B cell (primary cell): ENCODE results near the gene SCN10A. TPM values are rescaled to one million over a fixed set of nuclear protein-coding genes. Genes with fewer than 3 reads are reported as not detected.

ENCODE experiments used
- ATAC-seq: fragments of 200-7000 bp; cut with Tn5 transposase; one replicate; pipeline ENCODE4 v1.10.0; 2021; ENCODE audit warnings: low read depth, mild to moderate bottlenecking, moderate number of reproducible peaks, moderate library complexity
- CTCF ChIA-PET: fragments of 350-600 bp; sonication (Branson Sonifier 250); formaldehyde crosslinking; loops from one replicate; lab custom pipeline; 2021; ENCODE audit warnings: antibody characterized with exemption, inconsistent platforms; lab: Charles Lee
- POLR2A ChIA-PET: fragments of 350-600 bp; sonication (Branson Sonifier 250); formaldehyde crosslinking; loops from one replicate; lab custom pipeline; 2021; ENCODE audit warnings: antibody characterized with exemption; lab: Charles Lee
- DNase-seq: peaks from one replicate; pipeline ENCODE4 v3.0.0; 2013
- H2AFZ ChIP-seq: 2 replicates; pipeline ENCODE4 v1.6.1; 2012; ENCODE audit warnings: mild to moderate bottlenecking, low read depth, low read length; ENCODE audit not compliant: insufficient read depth, poor library complexity, severe bottlenecking
- H3K27ac ChIP-seq, 2 donors: 1 replicate in 1 of 2; 2 replicates in 1 of 2; pipeline ENCODE4 v1.5.1; 2012 to 2013; ENCODE audit warnings: low read length in 2 of 2, mild to moderate bottlenecking in 2 of 2, moderate library complexity in 1 of 2
- H3K27me3 ChIP-seq, 4 experiments: fragments of 200-600 bp in 1 of 4; sonication (generic) in 1 of 4; replicated peaks in 1 of 4; 1 replicate in 2 of 4; 2 replicates in 2 of 4; pipeline versions ENCODE4 v1.6.1 to v1.7.0; 2013 to 2016; ENCODE audit warnings: low read length in 3 of 4, mild to moderate bottlenecking in 2 of 4, mixed read lengths in 1 of 4, moderate library complexity in 1 of 4; ENCODE audit not compliant: insufficient read depth in 4 of 4, control insufficient read depth in 3 of 4; ENCODE audit errors: control extremely low read depth in 1 of 4
- H3K36me3 ChIP-seq, 2 experiments: replicated peaks in 1 of 2; 1 replicate in 1 of 2; 2 replicates in 1 of 2; pipeline versions ENCODE4 v1.6.1 to v1.7.1; 2013; ENCODE audit warnings: low read length in 1 of 2; ENCODE audit not compliant: insufficient read depth in 2 of 2, control insufficient read depth in 1 of 2; ENCODE audit errors: control extremely low read depth in 1 of 2, extremely low read depth in 1 of 2
- H3K4me1 ChIP-seq, 2 donors: fragments of 200-600 bp in 1 of 2; sonication (generic) in 1 of 2; 1 replicate in 1 of 2; 2 replicates in 1 of 2; pipeline versions ENCODE4 v1.5.1 to v1.6.1; 2013 to 2017; ENCODE audit warnings: low read length in 2 of 2; ENCODE audit not compliant: control insufficient read depth in 2 of 2, insufficient read depth in 2 of 2
- H3K4me2 ChIP-seq: replicated peaks from 2 replicates; pipeline ENCODE3; 2012; ENCODE audit warnings: mild to moderate bottlenecking, low read depth, low read length; ENCODE audit not compliant: poor library complexity, severe bottlenecking
- H3K4me3 ChIP-seq, 5 experiments: fragments of 200-600 bp in 1 of 5; sonication (generic) in 1 of 5; 1 replicate in 3 of 5; 2 replicates in 2 of 5; pipeline versions ENCODE4 v1.5.1 to v1.7.0; 2011 to 2016; ENCODE audit warnings: low read length in 4 of 5, mild to moderate bottlenecking in 4 of 5, low read depth in 2 of 5, control low read depth in 1 of 5, moderate library complexity in 1 of 5; ENCODE audit not compliant: insufficient read depth in 1 of 5; ENCODE audit errors: control extremely low read depth in 1 of 5, extremely low read depth in 1 of 5
- H3K79me2 ChIP-seq: fragments of 200-600 bp; sonication (generic); one replicate; pipeline ENCODE4 v1.6.0; 2016; ENCODE audit warnings: low read length; ENCODE audit not compliant: control insufficient read depth, insufficient read depth
- H3K9ac ChIP-seq: fragments of 200-600 bp; sonication (generic); 2 replicates; pipeline ENCODE4 v1.6.1; 2017; ENCODE audit warnings: mild to moderate bottlenecking, low read length, moderate library complexity
- H3K9me3 ChIP-seq, 3 donors: one replicate each; pipeline versions ENCODE4 v1.6.1 to v1.7.1; 2013; ENCODE audit warnings: low read length in 2 of 3; ENCODE audit not compliant: control insufficient read depth in 2 of 3, insufficient read depth in 1 of 3; ENCODE audit errors: control extremely low read depth in 1 of 3
- H4K20me1 ChIP-seq: 2 replicates; pipeline ENCODE4 v1.6.0; 2012; ENCODE audit warnings: mild to moderate bottlenecking, low read length; ENCODE audit not compliant: insufficient read depth, control insufficient read depth, poor library complexity, severe bottlenecking
- H3K27ac Mint-ChIP-seq: one replicate; pipeline ENCODE4 v1.8.0; 2021; ENCODE audit warnings: mixed read lengths
- H3K27me3 Mint-ChIP-seq: one replicate; pipeline ENCODE4 v1.8.0; 2021; ENCODE audit warnings: mixed read lengths
- H3K4me1 Mint-ChIP-seq: one replicate; pipeline ENCODE4 v1.8.0; 2021; ENCODE audit warnings: mixed read lengths
- H3K4me3 Mint-ChIP-seq: one replicate; pipeline ENCODE4 v1.8.0; 2021; ENCODE audit warnings: mixed read lengths
- H3K9me3 Mint-ChIP-seq: one replicate; pipeline ENCODE4 v1.8.0; 2022; ENCODE audit warnings: mixed read lengths; ENCODE audit not compliant: insufficient read depth
- EZH2 ChIP-seq: IDR thresholded peaks from 2 replicates; pipeline ENCODE4 v1.6.1; 2012; ENCODE audit warnings: borderline replicate concordance, low read depth, mild to moderate bottlenecking, moderate library complexity, low read length; ENCODE audit not compliant: insufficient read depth, poor library complexity, severe bottlenecking
- WGBS: methylation state at CpG from one replicate; pipeline ENCODE4 v1.1.5; 2013; ENCODE audit warnings: missing lambda C conversion rate; ENCODE audit not compliant: insufficient coverage; 5-methylcytosine and 5-hydroxymethylcytosine counted together
- intact Hi-C: fragments of 100-400 bp; cut with micrococcal nuclease; formaldehyde crosslinking; loops from one replicate; pipeline ENCODE4 v1.10.0; 2022
- polyA minus RNA-seq: library from RNA; depleted of rRNA, polyadenylated mRNA; stranded (reverse); fragments of >200 nt; gene quantifications from 2 replicates; pipeline ENCODE4 v1.2.3, GENCODE V29; 2012
- polyA plus RNA-seq: library from polyadenylated mRNA; depleted of rRNA; stranded (reverse); fragments of >200 nt; gene quantifications from 2 replicates; pipeline ENCODE4 v1.2.3, GENCODE V29; 2012
- total RNA-seq, 2 donors: library from RNA; stranded (reverse); fragments of 120-200 nt in 1 of 2; gene quantifications; 1 replicate in 1 of 2; 2 replicates in 1 of 2; pipeline versions ENCODE4 v1.2.3 to v1.2.4, GENCODE V29; 2013 to 2022
- TF ChIP-seq, protein P1 (sequence below): fragments of 200-600 bp; IDR thresholded peaks from one replicate; pipeline ENCODE4 v1.8.0; 2022; ENCODE audit warnings: antibody characterized with exemption, mild to moderate bottlenecking

Gene SCN10A
- not detected in 2 replicates for total RNA-seq
- total RNA-seq (2013): not detected
- not detected in 2 replicates for polyA plus RNA-seq
- polyA minus RNA-seq: not detected in 2 replicates

DNA sequence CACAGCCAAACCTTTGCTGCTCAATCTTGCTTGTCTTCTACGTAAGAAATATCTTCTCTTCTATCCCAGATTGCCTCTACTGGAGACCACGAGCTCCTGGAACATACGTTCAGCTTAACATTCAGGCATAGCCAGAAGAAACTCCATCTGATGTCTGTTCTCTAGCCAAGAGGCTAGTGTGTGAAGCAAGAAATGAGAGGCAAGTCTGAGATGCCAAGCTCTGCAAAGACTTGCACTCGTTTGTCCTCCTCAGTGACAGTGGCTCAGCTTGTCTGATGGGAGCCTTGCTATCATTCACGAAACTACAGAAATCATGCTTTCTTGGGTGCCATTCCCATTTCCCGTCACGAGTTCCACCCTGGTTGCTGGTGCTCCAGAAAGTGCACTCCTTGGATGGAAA is at the start of gene SCN10A:
TSS of gene SCN10A (minus strand) at position 192 of the 400 bp plus-strand sequence. CDS start 22,207 bp downstream, outside the sequence.
- Histone ChIP-seq H2AFZ (no peak within 1 kb of the TSS), H3K4me1 (no peaks in the 10 kb centered on the region), H3K4me2 (no peak within 1 kb of the TSS), H3K79me2 (no peaks in the 10 kb centered on the region), H3K9ac (no peak within 1 kb of the TSS), H4K20me1 (no peaks in the 10 kb centered on the region), H3K4me3 (no peak within 1 kb of the TSS), H3K36me3 (no peaks in the 10 kb centered on the region), H3K27ac (no peak within 1 kb of the TSS), H3K27me3 (peaks cover 0 to 6% (median 2%) of the 10 kb centered on the region in 4 experiments), H3K9me3 (no peaks in the 10 kb centered on the region)
- ChIA-PET CTCF (interaction anchor here (1.8 kb wide), 1 partner anchor 10 kb away, joined by 5 read pairs; no protein-coding TSS in a partner anchor), POLR2A (no interaction called here)
- H3K4me1 Mint-ChIP-seq: no peaks in the 10 kb centered on the region
- DNase-seq (no peak), ATAC-seq (no peak)
- H3K4me3 Mint-ChIP-seq: no peak within 1 kb of the TSS
- H3K27ac Mint-ChIP-seq: no peak within 1 kb of the TSS
- no peaks in the 10 kb centered on the region for H3K9me3 Mint-ChIP-seq
- H3K27me3 Mint-ChIP-seq: peaks cover 14% of the 10 kb centered on the region
- intact Hi-C loops: no loop called here
- 87% methylated on average over 4 of the region's 7 CpGs for WGBS
- no peak for TF ChIP-seq EZH2
- TF ChIP-seq, protein P1, sequence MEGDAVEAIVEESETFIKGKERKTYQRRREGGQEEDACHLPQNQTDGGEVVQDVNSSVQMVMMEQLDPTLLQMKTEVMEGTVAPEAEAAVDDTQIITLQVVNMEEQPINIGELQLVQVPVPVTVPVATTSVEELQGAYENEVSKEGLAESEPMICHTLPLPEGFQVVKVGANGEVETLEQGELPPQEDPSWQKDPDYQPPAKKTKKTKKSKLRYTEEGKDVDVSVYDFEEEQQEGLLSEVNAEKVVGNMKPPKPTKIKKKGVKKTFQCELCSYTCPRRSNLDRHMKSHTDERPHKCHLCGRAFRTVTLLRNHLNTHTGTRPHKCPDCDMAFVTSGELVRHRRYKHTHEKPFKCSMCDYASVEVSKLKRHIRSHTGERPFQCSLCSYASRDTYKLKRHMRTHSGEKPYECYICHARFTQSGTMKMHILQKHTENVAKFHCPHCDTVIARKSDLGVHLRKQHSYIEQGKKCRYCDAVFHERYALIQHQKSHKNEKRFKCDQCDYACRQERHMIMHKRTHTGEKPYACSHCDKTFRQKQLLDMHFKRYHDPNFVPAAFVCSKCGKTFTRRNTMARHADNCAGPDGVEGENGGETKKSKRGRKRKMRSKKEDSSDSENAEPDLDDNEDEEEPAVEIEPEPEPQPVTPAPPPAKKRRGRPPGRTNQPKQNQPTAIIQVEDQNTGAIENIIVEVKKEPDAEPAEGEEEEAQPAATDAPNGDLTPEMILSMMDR: no peak

DNA sequence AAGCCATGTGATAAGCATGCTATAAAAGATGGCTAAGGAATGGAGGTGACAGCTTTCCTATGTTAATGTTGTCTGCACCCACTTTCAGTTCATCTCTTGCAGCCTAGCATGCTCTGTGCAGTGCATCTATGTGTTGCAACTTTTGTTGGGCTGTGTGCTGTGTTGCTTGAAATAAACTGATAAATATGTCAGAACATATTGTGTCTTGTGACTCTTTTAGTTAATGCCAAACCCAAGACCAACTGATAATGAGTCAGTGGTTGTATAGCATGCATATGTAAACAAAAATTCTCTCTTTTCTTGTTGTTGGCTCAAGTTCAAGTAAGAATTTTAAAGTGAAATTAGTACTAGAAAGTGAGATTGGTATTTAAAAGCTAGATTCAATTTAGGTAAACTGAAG is 37.0 kb upstream of the SCN10A start:
- Mint-ChIP-seq H3K9me3 (peaks cover 4% of the 10 kb centered on the region), H3K4me3 (no peak overlapping the region), H3K27ac (no peak overlapping the region), H3K4me1 (no peaks in the 10 kb centered on the region), H3K27me3 (no peaks in the 10 kb centered on the region)
- no peak overlapping the region for H3K27ac ChIP-seq
- no peaks in the 10 kb centered on the region for H3K79me2 ChIP-seq
- no peak overlapping the region for H3K4me2 ChIP-seq
- ChIA-PET CTCF (no interaction called here), POLR2A (no interaction called here)
- ATAC-seq: no peak
- H4K20me1 ChIP-seq: no peaks in the 10 kb centered on the region
- no peak for TF ChIP-seq EZH2
- TF ChIP-seq, protein P1: no peak
- H3K9ac ChIP-seq: no peak overlapping the region
- peaks cover 0 to 4% (median 0%) of the 10 kb centered on the region in 4 experiments for H3K27me3 ChIP-seq
- H3K4me3 ChIP-seq: no peak overlapping the region
- intact Hi-C loops: no loop called here
- H3K4me1 ChIP-seq: no peaks in the 10 kb centered on the region
- H3K9me3 ChIP-seq: peaks cover 0 to 2% (median 0%) of the 10 kb centered on the region in 3 donors
- H3K36me3 ChIP-seq: no peaks in the 10 kb centered on the region
- DNase-seq: no peak
- no peak overlapping the region for H2AFZ ChIP-seq
